HG03469 (cell line): ENCODE measurements around the gene HOXC9.
"Not testable (repeated sequence)": the region's sequence is repeated elsewhere in the genome, so short reads cannot be mapped to it uniquely, and the experiment has no call there.

Experiments
- ATAC-seq: cut with Tn5 transposase; IDR thresholded peaks from one replicate; pipeline ENCODE4 v1.9.1; 2021; ENCODE audit warnings: mild to moderate bottlenecking, moderate library complexity, moderate number of reproducible peaks; ENCODE audit not compliant: unreplicated experiment

HOXC9 gene

GRCh38 chr12:54036620-54037359 is 36.8 kb downstream of the HOXC9 start:
- no peak for ATAC-seq

GRCh38 chr12:54037360-54038283 is 37.7 kb downstream of the HOXC9 start:
- no peak for ATAC-seq

GRCh38 chr12:54038284-54038870 is 38.4 kb downstream of the HOXC9 start:
- ATAC-seq, result no peak

- no peak for ATAC-seq
Observed at GRCh38 chr12:54038871-54039414, 39.0 kb downstream of the HOXC9 start.

- no peak for ATAC-seq
Observed at GRCh38 chr12:54039417-54040147, 39.6 kb downstream of the HOXC9 start.

GRCh38 chr12:54040148-54040494 is 40.2 kb downstream of the HOXC9 start:
- ATAC-seq, result no peak

- ATAC-seq, result no peak
Observed at GRCh38 chr12:54040648-54041047, 40.7 kb downstream of the HOXC9 start.

GRCh38 chr12:54041097-54041690 is 41.2 kb downstream of the HOXC9 start:
- ATAC-seq, result no peak

GRCh38 chr12:54042033-54042432 is 42.1 kb downstream of the HOXC9 start:
- not testable (repeated sequence) for ATAC-seq

GRCh38 chr12:54042970-54043853 is 43.3 kb downstream of the HOXC9 start:
- no peak for ATAC-seq

GRCh38 chr12:54044425-54045103 is 44.6 kb downstream of the HOXC9 start:
- no peak for ATAC-seq

- no peak for ATAC-seq
Observed at GRCh38 chr12:54045401-54045800, 45.4 kb downstream of the HOXC9 start.

- ATAC-seq, result no peak
Observed at GRCh38 chr12:54045868-54046521, 46.0 kb downstream of the HOXC9 start.

- no peak for ATAC-seq
Observed at GRCh38 chr12:54046809-54047159, 46.8 kb downstream of the HOXC9 start.

- no peak for ATAC-seq
Observed at GRCh38 chr12:54047160-54047963, 47.4 kb downstream of the HOXC9 start.

- ATAC-seq, result no peak
Observed at GRCh38 chr12:54047964-54048303, 48.0 kb downstream of the HOXC9 start.

- ATAC-seq, result no peak
Observed at GRCh38 chr12:54048406-54049093, 48.6 kb downstream of the HOXC9 start.
